OCI-LY7 (cell line): ENCODE results near the gene AP1G2. TPM values are rescaled to one million over a fixed set of nuclear protein-coding genes. Genes with fewer than 3 reads are reported as not detected.

Experiments used
- BruUV-seq: library from RNA; stranded (reverse); fragments of 400-500 nt; replicated peaks from 2 replicates; lab custom pipeline; 2021; lab: Mats Ljungman, UMichigan
- CTCF ChIA-PET: fragments of 300-600 bp; sonication (Branson Sonifier 250); formaldehyde crosslinking; loops from one replicate; lab custom pipeline; 2022; ENCODE audit warnings: antibody characterized with exemption; ENCODE audit not compliant: unreplicated experiment; lab: Charles Lee
- POLR2A ChIA-PET: fragments of 300-600 bp; sonication (Branson Sonifier 250); formaldehyde crosslinking; loops from one replicate; lab custom pipeline; 2022; ENCODE audit warnings: antibody characterized with exemption; lab: Charles Lee
- DNase-seq: peaks from one replicate; pipeline ENCODE4 v3.0.0-alpha.2; 2015; ENCODE audit warnings: low spot score
- H2AFZ ChIP-seq: fragments of 200-600 bp; sonication (generic), shearing (Covaris generic); 2 replicates; pipeline ENCODE4 v1.6.1; 2014; ENCODE audit warnings: mild to moderate bottlenecking, antibody characterized with exemption, low read length, moderate library complexity
- H3K27ac ChIP-seq: fragments of 200-600 bp; sonication (generic); 2 replicates; pipeline ENCODE4 v1.5.1; 2014; ENCODE audit warnings: mixed run types, low read depth, mild to moderate bottlenecking, moderate library complexity, low read length, inconsistent platforms; ENCODE audit not compliant: poor library complexity, severe bottlenecking
- H3K36me3 ChIP-seq: fragments of 200-600 bp; sonication (generic); 2 replicates; pipeline ENCODE4 v1.6.1; 2014; ENCODE audit warnings: mild to moderate bottlenecking, antibody characterized with exemption, low read length, moderate library complexity, mixed read lengths; ENCODE audit not compliant: insufficient read depth
- H3K4me1 ChIP-seq: fragments of 200-600 bp; sonication (generic); 2 replicates; pipeline ENCODE4 v1.5.1; 2014; ENCODE audit warnings: mild to moderate bottlenecking, low read length; ENCODE audit not compliant: insufficient read depth, poor library complexity, severe bottlenecking
- H3K4me2 ChIP-seq: fragments of 200-600 bp; sonication (generic); 2 replicates; pipeline ENCODE4 v1.6.1; 2014; ENCODE audit warnings: mild to moderate bottlenecking, low read length
- H3K4me3 ChIP-seq: fragments of 200-600 bp; sonication (generic); 2 replicates; pipeline ENCODE4 v1.5.1; 2014; ENCODE audit warnings: mild to moderate bottlenecking, low read depth, low read length; ENCODE audit not compliant: poor library complexity, severe bottlenecking
- H3K79me2 ChIP-seq: fragments of 200-600 bp; sonication (generic); 2 replicates; pipeline ENCODE4 v1.6.1; 2016; ENCODE audit warnings: low read depth, mild to moderate bottlenecking, low read length, moderate library complexity, mixed read lengths; ENCODE audit not compliant: insufficient read depth
- H3K9me2 ChIP-seq: fragments of 200-600 bp; sonication (generic); 2 replicates; pipeline ENCODE4 v1.6.1; 2016; ENCODE audit warnings: mild to moderate bottlenecking, low read length, mixed read lengths; ENCODE audit not compliant: insufficient read depth
- H3K9me3 ChIP-seq: fragments of 200-600 bp; sonication (generic); 2 replicates; pipeline ENCODE4 v1.6.1; 2014; ENCODE audit warnings: mild to moderate bottlenecking, mixed run types, low read length, mixed read lengths
- H4K20me1 ChIP-seq: fragments of 200-600 bp; sonication (generic); 2 replicates; pipeline ENCODE4 v1.6.1; 2014; ENCODE audit warnings: mild to moderate bottlenecking, antibody characterized with exemption, low read length, moderate library complexity, mixed read lengths; ENCODE audit not compliant: insufficient read depth
- EZH2phosphoT487 ChIP-seq: fragments of 200-600 bp; sonication (generic); IDR thresholded peaks from 2 replicates; pipeline ENCODE4 v1.6.1; 2018; ENCODE audit warnings: low read depth, borderline replicate concordance, mild to moderate bottlenecking, mixed run types, antibody characterized with exemption, low read length, moderate library complexity, mixed read lengths
- intact Hi-C: fragments of 100-400 bp; cut with micrococcal nuclease; formaldehyde crosslinking; loops from one replicate; pipeline ENCODE4 v1.10.0; 2022; ENCODE audit not compliant: unreplicated experiment
- total RNA-seq, 2 experiments: library from RNA; depleted of rRNA in 1 of 2; stranded (reverse); fragments of >200 nt in 1 of 2; shearing (Covaris generic) in 1 of 2; gene quantifications; 2 replicates each; pipeline ENCODE4 v1.2.3, GENCODE V29; 2014 to 2022
- TF ChIP-seq, protein P1 (sequence below): fragments of 200-600 bp; sonication (generic); conservative IDR thresholded peaks from 2 replicates; pipeline ENCODE4 v1.5.1; 2014; ENCODE audit warnings: mild to moderate bottlenecking, antibody characterized with exemption, low read length, moderate library complexity, mixed read lengths

Gene AP1G2
- total RNA-seq, 2 experiments from 2014 or later = 129 to 209 TPM

DNA sequence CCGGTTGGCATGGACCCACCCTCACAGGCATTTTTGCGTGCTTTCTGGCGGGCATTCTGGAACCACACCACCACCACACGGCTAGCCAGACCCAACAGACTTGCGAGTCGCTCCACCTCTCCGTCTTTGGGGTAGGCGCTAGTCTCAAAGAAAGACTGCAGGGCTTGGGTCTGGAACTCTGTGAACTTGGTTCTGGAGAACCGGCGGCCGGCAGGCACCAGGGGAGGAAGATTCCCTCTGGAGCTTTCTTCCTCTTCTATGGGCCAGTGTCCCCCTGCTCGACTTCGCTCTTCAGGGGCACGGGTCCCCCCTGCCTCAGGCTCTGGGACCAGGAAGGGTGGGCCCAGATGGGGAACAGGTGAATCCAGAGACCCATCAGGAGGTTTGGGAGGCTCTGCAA, 42.6 kb downstream of the AP1G2 start:
- Histone ChIP-seq H3K79me2 (no peaks in the 10 kb centered on the region), H3K36me3 (no peaks in the 10 kb centered on the region), H3K27ac (no peak overlapping the region), H3K4me3 (no peak overlapping the region), H3K4me2 (no peak overlapping the region), H3K9me2 (no peaks in the 10 kb centered on the region), H3K4me1 (no peaks in the 10 kb centered on the region), H3K9me3 (no peaks in the 10 kb centered on the region), H2AFZ (no peak overlapping the region), H4K20me1 (no peaks in the 10 kb centered on the region)
- CTCF ChIA-PET = no interaction called here
- intact Hi-C loops = no loop called here
- TF ChIP-seq, protein P1, sequence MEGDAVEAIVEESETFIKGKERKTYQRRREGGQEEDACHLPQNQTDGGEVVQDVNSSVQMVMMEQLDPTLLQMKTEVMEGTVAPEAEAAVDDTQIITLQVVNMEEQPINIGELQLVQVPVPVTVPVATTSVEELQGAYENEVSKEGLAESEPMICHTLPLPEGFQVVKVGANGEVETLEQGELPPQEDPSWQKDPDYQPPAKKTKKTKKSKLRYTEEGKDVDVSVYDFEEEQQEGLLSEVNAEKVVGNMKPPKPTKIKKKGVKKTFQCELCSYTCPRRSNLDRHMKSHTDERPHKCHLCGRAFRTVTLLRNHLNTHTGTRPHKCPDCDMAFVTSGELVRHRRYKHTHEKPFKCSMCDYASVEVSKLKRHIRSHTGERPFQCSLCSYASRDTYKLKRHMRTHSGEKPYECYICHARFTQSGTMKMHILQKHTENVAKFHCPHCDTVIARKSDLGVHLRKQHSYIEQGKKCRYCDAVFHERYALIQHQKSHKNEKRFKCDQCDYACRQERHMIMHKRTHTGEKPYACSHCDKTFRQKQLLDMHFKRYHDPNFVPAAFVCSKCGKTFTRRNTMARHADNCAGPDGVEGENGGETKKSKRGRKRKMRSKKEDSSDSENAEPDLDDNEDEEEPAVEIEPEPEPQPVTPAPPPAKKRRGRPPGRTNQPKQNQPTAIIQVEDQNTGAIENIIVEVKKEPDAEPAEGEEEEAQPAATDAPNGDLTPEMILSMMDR = no peak
- TF ChIP-seq EZH2phosphoT487 = no peak
- POLR2A ChIA-PET = interaction anchor here (0.6 kb wide), 1 partner anchor 46 kb away, joined by 3 read pairs; no protein-coding TSS in a partner anchor
- no TSS peak for BruUV-seq
- no peak for DNase-seq

DNA sequence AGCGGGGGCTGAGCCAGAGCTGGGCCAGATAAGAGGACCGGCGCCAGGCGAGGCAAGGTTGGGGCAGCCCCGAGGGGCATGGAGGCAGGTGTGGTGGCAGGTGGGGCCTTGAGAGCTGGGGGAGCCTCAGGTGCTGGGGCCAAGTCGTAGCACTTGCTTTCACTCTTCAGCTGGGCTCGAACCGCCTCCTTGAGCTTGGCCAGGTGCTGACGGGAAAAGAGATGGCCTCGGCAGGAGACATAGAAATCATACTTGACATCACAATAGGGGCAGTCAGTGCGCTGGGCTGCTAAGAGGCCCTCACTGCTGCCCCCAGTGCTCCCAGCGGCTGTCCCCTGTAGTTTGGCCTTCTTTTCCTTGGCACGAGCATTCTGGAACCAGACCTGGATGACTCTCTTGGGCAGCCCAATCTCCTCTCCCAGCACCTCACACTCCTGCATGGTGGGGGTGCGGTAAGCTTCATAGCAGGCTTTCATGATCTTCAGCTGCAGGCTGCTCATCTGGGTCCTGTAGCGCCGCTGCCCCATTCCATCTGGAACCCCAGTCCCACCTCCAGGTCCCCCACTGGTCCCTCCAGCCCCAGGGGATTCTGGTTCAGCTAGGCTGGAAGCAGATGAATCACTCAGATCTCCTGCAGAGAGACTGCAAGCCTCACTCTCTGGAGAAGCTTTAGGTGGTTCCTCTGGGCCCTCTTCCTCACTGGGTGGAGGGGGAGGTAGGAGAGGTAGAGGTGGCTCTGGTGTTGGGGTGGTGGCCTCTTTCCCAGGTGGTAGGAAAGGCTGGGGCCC, 44.2 kb downstream of the AP1G2 start:
- ChIA-PET POLR2A (interaction anchor here (0.6 kb wide), 1 partner anchor 88 kb away, joined by 6 read pairs; no protein-coding TSS in a partner anchor), CTCF (no interaction called here)
- H3K36me3 ChIP-seq = no peaks in the 10 kb centered on the region
- H3K9me3 ChIP-seq = no peaks in the 10 kb centered on the region
- TF ChIP-seq EZH2phosphoT487 = no peak
- TF ChIP-seq, protein P1 = no peak
- no peaks in the 10 kb centered on the region for H3K79me2 ChIP-seq
- H3K4me2 ChIP-seq = no peak overlapping the region
- DNase-seq = no peak
- H3K4me3 ChIP-seq = no peak overlapping the region
- intact Hi-C loops = no loop called here
- H3K4me1 ChIP-seq = no peaks in the 10 kb centered on the region
- no peak overlapping the region for H2AFZ ChIP-seq
- BruUV-seq = no TSS peak
- H3K9me2 ChIP-seq = no peaks in the 10 kb centered on the region
- no peaks in the 10 kb centered on the region for H4K20me1 ChIP-seq
- H3K27ac ChIP-seq = no peak overlapping the region

DNA sequence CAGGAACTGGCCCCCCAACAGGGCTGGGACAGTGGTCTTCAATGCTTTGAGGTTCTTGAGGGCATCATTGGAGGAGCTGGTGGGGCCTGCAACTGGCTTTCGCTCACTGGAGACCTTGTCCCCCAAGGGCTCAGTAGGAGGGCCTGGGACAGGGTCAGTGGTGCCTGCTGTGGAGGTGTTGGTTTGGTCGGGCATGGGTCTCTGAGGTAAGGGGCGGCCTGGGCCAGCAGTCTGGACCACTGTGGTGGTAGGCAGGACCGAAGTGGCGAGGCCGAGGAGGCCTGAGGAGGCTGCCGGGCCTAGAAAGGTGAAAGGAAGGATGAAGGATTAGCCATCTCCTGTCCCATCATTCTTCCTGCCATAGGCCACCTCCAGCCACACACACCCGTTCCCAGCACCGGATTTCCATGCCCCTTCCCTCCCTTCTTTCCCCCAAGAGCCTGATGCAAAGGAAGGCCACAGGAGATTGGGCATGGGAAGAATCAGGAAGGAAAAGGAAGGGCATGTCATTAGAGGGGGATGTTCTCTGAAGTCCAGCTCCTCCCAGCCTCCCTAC, 44.9 kb downstream of the AP1G2 start:
- Histone ChIP-seq H3K4me1 (no peaks in the 10 kb centered on the region), H4K20me1 (no peaks in the 10 kb centered on the region), H3K9me3 (no peaks in the 10 kb centered on the region), H3K36me3 (no peaks in the 10 kb centered on the region), H3K27ac (no peak overlapping the region), H3K4me3 (no peak overlapping the region), H3K9me2 (no peaks in the 10 kb centered on the region), H3K4me2 (no peak overlapping the region), H3K79me2 (no peaks in the 10 kb centered on the region), H2AFZ (no peak overlapping the region)
- no peak for DNase-seq
- ChIA-PET CTCF (no interaction called here), POLR2A (interaction anchor here (0.5 kb wide), 1 partner anchor 14 kb away, joined by 3 read pairs; no protein-coding TSS in a partner anchor)
- BruUV-seq = no TSS peak
- intact Hi-C loops = no loop called here
- TF ChIP-seq, protein P1 = no peak
- no peak for TF ChIP-seq EZH2phosphoT487
